ENCODE measurements around the gene METTL9. TPM values are rescaled to one million over a fixed set of nuclear protein-coding genes. Genes with fewer than 3 reads are reported as not detected.
"Not testable (repeated sequence)": the region's sequence is repeated elsewhere in the genome, so short reads cannot be mapped to it uniquely, and the experiment has no call there.

METTL9 gene
- total RNA-seq, 1 experiment from 2014 or later: 120 TPM

DNA sequence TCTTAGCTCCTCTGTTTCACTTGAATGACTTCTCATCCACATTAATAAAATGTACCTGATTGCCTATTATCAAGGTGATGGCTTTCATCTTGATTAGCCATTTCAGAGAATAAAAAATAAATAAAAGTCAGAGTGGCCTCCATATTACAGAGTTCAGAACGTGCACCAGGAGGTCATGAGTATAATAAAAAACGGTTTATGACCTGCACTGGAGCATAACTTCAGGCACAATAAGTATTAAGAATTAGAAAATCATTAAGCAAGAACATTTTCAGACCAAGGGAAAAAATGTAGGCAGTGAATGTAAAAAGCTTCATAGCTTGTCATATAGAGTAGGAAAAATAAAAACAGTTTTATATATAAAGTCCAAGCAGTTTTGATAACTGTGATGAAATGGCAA is 11.4 kb downstream of the METTL9 start:
- DNase-seq (ENCODE audit: low read depth): no peak

DNA sequence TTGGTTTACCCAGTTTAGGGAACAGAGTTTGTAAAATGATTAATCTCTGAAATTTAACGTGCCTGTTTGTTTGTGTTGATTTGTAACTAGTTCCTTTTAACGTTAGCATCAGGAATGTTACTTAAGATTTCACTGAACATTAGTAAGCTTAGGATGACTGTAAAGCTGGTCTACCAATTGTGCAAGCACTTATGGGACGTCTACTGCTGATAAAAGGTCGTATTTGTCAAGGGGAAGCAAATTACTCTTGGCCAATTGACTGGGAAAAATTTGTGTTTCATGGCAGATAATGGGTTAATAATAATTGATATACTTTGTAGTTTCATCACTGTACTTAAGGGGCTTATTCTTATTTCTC is 11.8 kb downstream of the METTL9 start:
- no peak for DNase-seq (ENCODE audit: low read depth)

DNA sequence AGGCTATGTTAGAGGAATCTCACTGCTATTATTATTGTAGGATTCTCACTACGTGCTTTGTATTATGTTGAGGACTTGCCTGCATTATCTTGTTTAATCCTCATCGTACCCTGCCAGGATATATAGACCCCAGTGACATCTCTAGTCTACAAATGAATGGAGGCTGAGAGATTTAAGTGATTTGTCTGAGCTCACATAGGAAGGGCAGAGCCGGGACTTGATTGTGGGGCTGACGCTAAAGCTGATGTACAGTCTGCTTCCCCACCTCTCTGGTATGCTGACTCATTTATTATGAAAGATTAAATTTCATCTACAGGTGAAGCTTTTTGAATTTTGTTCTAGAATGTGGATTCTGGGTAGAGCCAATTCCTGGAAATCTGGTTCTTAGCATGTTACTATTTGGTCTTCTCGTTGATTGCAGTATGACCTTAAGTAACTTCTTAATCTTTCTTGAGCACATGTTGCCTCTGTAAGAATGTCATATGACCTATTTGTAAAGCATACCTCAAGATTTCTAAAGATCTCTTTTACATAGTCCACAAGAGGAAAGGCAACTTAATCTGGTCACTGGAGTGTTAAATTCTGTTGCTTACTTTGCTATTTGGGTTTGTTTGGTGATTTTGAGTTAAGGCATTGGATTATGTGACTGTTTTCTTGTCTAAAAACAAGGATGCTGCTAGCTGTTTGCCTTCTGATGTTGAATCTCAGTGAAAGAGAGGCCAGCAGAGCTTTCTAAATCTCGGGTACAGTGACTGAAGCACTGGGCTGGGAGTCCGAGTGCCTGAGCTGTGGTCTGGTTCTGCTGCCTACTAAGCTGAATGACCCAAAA is 12.4 kb downstream of the METTL9 start:
- no peak for DNase-seq (ENCODE audit: low read depth)

DNA sequence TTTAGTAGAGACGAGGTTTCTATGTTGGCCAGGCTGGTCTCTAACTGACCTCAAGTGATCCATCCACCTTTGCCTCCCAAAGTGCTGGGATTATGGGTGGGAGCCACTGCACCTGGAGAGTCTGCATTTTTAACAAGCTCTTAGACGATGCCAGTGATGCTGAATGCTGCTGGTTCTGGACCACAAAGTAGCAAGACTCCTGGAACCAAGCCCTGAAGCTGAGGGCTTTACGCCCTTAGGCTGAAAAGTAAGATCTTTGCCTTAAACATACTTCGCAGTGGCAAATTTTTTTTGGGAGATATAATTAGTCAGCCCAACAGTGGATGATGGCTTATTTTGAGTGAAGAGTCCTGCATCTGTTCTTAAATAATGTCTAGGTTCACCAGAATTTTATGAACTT is 14.0 kb downstream of the METTL9 start:
- DNase-seq (ENCODE audit: low read depth): peak; percentile 22

DNA sequence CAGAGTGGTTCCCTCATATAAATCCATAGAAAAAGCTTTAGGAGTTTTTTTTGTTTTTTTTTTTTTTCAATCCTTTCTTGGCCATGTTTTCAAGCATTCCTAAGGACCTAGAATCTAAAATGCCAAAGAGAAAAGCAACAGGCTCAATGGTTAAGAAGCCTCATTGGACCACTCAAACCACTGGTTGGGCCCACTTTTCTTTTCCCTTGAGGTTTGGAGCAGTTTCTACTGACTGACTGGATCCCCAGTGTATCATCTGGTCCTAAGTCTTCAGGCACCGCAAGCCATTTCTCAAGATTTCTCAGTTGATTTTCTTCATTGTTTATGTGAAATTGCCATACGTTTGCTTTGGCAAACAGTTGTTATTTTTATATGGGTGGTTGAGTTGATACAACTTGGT is 14.4 kb downstream of the METTL9 start:
- DNase-seq (ENCODE audit: low read depth): no peak

DNA sequence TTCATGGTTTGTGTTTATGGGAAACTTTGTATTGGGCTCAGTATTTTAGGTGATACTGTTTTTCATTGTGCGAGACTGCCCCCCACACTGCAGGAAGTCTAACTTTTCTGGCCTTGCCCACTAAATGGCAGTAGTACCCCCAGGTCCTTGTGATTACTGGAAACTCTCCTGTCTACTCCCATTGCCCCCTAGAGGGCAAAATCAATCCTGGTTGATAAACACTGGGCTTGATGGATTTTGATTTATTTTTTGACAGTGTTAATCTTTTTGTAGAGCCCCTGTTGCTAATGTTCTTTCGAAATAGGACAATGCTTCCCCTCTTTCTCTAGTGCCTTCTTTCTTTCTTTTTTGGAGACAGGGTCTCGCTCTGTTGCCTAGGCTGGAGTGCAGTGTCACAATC is 15.5 kb downstream of the METTL9 start:
- DNase-seq (ENCODE audit: low read depth): no peak

DNA sequence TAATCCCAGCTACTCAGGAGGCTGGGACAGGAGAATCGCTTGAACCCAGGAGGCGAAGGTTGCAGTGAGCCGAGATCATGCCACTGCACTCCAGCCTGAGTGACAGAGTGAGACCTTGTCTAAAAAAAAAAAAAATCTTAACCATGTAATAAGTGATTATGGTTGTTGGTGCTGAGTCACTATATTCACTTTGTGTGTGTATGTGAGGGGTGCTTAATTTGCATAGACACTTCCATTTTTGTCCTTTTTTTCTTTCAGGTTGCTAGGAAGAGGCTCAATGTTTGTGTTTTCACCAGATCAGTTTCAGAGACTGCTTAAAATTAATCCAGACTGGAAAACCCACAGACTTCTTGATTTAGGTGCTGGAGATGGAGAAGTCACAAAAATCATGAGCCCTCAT is 18.2 kb downstream of the METTL9 start:
- no peak for DNase-seq (ENCODE audit: low read depth)

DNA sequence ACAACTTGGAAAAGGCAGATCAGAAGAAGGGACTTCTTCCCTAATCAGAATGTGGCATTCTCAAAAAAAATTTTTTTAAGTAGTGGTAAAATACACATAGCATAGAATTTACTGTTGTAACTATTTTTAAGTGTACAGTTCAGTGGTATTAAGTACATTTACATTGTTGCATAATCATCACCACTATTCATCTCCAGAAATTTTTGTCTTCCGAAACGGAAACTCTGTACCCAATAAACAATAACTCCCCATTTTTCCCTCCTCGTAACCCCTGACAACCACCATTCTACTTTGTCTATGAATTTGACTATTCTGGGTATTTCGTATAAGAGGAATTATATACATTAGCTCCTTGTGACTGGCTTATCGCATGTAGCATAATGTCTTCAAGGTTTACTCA is 18.9 kb downstream of the METTL9 start:
- DNase-seq (ENCODE audit: low read depth): no peak

DNA sequence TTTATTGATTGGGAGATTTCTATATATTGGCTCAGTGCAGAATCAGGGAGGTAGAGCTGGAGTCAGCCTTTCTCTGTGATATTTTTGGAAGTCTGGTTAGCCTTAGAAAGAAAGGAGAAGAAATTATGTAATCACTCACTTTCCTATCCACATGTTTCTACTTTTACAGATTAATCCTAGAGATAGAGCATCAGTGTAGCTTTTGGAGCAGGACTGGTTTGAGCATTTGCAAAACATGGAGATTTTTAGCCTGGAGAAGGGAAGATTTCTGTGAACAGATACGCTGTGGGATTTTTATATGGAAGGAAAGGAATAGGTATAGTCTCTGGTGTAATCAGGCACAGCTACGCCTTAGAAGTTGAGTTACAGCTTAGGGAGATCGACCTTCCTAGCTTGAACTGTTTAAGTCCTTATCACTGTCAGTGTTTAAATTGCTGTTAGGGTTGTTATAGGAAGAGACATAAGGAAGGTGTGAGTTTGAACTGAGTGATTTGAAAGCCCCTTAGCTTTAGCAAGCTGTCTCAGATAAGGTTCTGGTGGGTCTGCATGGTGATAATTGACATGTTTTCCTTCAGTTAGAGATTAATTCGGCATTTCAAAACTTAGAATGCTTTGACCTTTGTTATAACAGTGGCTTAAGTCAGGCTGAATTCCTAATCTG is 20.5 kb downstream of the METTL9 start:
- no peak for DNase-seq (ENCODE audit: low read depth)

DNA sequence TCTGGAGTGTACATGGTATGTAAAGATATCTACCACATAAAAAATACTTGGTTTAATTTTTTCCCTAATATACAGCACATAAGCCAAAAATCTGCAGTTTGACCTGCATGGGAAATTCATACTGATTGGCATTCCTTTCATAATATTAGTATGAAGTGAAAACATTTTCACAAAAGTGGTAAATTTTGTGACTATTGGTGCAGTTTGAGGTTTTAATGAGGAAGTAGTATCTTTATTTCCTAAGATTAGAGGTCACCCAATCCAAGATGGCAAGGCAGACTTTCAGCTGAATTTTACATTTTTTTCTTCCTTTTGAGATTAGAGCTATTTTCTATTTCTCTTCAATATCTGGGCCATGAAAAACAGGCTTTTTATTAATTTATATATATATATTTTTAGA is 21.2 kb downstream of the METTL9 start:
- DNase-seq (ENCODE audit: low read depth): no peak

DNA sequence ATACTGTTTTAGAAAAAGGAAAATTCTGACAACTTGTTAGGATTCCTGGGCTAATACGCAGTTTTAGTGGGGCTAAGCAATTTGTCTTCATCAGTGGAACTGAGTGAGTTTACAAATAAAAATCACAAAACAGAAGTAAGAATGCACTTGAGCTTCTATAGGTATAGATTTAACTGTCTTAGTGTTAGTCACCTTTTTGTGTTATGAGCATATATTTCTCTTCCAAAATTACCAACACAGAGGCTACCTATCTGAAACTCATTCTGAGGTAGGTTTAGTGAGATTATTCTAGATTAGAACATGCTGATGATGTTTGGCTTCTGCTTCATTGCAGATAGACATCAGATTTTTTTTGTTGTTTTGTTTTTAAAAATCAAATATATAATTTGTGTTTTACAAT is 23.2 kb downstream of the METTL9 start:
- no peak for DNase-seq (ENCODE audit: low read depth)

DNA sequence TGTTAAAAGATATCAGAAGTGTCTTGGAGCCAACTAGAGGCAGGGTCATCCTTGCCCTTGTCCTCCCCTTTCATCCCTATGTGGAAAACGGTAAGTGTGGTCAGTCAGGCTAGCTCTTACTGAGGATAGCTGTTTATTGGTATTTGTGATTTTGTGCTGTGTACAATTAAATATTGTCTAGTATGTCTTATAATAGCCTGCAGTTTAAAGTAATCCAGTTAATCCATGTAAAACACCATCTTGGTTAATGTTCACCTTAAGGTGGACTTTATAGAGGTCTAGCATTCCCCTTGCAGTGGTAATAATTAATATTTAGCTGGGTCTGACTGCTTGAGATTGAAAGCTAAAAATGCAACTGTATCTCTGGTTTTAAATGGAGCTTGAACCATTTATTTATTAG is 25.6 kb downstream of the METTL9 start:
- DNase-seq (ENCODE audit: low read depth): no peak

DNA sequence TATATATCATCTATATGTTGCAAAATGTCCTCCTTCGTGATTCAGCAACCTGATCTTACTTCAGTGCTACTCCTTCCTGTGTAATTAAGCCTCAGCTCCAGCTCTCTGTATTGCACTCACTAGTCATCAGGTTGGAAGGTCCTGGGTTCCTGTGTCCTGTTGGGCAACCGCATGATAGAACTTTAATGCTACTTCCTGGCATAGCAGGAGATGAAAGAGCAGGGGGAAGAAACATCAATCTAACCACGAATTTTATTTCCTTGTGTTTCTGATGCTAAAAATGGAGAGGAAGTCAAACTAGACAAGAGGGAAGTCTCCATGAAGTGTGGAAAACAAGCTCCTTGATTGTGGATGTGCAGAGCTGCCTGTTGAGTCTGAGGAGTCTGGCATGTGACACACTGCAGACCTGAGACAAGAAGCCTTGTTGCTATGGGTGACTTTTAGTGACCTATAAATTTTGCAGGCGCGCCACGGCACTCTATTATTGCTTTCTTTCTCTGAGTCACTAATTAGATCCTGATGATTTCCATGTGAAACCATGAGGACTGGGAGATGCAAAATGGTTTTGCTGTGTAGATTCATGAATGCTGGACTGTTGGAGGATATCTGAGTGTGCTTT is 27.4 kb downstream of the METTL9 start:
- DNase-seq (ENCODE audit: low read depth): peak; percentile 92

DNA sequence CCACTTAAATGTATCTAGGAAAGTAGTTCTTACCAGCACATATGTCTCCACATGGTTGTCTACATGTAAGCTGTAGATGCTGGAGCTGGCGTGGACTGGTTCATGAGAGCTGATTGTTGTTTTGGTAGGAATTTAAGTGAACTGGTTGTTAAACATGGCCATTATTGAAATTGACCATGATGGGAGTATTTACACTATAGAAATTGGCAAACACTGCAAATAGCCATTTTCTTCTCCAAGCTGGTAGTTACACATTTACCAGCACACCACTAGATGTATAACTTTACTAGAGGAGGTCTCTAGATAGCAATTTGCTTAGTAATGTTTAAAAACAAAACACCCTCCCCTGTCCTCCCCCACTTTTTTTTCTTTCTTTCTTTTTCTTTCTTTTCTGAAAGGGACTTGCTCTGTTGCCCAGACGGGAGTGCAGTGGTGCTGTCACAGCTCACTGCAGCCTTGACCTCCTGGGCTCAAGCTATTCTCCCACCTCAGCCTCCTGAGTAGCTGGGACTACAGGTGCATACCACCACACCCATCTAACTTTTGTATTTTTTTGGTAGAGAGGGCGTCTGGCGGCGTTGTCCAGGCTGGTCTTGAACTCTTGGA is 28.8 kb downstream of the METTL9 start:
- no peak for DNase-seq (ENCODE audit: low read depth)

DNA sequence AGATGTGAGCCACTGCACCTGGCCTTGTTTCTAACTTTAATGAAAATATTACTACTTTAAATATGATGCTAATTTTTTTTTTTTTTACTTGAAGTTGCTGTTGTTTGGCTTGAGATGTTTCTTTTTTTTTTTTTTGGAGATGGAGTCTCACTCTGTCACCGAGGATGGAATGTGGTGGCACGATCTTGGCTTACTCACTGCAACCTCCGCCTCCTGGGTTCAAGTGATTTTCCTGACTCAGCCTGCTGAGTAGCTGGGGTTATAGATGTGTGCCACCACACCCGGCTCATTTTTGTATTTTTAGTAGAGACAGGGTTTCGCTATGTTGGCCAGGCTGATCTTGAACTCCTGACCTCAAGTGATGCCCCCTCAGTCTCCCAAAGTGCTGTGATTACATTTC is 29.4 kb downstream of the METTL9 start:
- peak; percentile 54 for DNase-seq (ENCODE audit: low read depth)

DNA sequence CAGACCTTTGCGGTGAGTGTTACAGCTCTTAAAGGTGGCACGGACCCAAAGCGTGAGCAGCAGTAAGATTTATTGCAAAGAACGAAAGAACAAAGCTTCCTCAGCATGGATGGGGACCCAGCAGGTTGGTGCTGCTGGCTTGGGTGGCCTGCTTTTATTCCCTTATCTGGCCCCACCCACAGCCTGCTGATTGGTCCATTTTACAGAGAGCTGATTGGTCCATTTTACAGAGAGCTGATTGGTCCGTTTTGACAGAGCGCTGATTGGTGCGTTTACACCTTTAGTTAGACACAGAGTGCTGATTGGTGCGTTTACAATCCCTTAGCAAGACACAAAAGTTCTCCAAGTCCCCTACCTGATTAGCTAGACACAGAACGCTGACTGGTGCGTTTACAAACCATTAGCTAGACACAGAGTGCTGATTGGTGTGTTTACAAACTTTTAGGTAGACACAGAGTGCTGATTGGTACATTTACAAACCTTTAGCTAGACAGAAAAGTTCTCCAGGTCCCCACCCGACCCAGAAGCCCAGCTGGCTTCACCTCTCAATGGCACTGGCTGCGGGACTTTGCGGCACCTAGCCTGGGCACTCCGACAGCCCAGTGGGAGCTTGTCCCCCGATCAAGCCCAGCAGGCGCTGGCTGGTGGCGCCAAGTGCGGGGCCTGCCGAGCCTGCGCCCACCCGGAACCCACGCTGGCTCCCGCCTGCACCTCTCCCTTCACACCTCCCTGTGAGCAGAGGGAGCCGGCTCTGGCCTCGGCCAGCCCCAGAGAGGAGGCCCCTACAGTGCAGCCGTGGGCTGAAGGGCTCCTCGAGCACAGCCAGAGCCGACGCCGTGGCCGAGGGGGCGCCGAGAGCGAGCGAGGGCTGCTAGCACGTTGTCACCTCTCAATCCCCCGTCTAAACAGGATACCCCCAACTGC is 30.5 kb downstream of the METTL9 start:
- not testable (repeated sequence) for DNase-seq (ENCODE audit: low read depth)

DNA sequence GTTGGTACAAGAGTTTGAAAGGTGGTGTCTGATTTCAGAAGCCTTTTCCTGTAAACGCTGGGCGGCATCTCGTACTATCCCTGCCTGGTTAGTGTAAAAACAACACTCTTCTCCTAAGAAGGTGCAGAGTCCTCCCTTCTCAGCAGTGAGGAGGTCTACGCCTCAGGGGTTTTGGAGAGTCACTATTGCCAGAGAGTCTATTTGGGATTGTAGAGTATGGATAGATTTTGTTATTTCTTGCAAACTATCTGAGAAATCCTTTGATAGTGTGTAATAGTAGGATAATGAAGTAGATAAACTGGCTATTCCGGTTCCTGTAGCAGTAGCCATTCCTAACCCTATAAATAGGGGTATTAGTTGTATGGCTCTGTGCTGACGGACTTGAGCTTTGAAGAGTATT is 31.5 kb downstream of the METTL9 start:
- not testable (repeated sequence) for DNase-seq (ENCODE audit: low read depth)

DNA sequence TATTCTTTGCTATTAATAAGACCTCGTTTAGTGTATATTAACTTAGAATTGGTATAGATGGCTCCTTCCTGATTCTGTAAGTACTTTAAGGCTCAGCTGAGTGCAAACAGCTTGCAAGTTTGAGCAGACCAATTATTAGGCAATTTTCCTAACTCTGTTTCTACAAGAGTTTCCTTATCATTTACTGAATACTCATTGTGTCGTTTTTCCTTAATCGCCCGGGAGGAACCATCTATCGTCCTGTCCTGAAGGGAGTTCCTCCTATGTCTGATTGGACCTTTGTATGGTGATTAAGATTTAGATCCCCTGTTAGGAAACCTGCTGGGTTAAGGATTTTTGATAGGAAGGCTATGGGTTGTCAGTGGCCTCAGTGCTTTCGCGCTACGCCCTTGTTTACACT is 32.0 kb downstream of the METTL9 start:
- not testable (repeated sequence) for DNase-seq (ENCODE audit: low read depth)

DNA sequence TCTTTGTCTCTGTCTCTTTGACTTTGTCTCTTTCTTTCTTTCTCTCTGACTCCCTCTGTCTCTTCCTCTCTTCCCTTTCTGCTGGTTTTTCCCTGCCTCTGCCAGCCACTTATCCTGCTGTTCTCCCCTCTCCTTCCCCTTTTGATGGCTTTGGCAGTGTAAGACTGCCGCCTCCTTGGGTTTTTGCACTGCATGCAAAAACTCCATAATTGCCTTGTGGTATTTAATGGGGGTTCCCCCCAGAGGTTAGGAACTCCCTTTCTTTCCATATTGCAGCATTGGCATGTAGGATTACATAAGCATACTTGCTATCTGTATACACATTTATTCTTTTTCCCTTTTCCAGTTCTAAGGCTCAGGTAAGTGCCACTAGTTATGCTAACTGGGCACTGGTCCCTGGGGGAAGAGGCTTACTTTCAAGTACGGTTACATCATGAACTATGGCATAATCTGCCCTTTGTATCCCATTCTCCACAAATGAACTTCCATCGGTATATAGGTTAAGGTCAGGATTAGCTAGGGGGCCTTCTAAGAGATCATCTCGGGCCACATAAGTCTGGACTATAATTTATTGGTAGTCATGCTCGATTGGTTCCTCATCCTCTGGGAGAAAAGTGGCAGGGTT is 32.7 kb downstream of the METTL9 start:
- DNase-seq (ENCODE audit: low read depth): not testable (repeated sequence)

DNA sequence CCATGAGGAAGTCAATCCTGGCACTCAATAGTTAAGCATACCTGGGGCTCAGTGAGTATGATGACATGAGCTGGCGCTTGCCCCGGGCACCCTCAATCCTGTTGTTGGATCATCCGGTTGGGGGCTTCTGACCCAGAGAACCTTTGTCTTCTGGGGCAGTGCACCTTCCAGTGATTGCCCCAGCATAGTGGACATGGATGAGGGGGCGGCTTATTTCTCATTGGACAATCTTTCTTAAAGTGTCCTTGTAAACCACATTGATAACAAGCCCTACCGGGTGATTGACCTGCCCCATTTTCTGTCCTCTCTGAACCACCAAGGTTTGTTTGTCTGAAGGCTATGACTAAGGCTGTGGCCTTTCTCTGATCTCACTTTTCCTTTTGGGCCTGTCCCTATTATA is 34.8 kb downstream of the METTL9 start:
- no peak for DNase-seq (ENCODE audit: low read depth)

DNA sequence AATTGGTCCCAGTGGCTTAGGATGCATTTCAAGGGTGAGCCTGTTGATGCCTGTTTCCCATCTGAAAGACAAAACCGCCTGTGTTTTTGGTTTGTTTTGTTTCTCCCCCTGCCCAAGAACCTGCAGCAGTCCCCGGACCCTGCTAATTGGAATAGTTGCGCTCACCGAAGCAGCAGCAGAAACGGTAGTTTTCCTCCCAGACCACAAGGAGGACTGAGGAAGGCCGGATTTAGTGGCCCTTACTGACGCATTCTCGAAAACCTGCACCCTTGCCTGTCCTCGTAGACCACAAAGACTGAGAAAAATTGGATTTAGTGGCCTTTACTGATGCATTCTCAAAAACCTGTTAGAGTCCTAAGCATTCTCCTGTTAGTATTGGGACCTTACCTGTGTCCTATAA is 36.3 kb downstream of the METTL9 start:
- not testable (repeated sequence) for DNase-seq (ENCODE audit: low read depth)

Measured in RPMI7951 (cell line).